SKM-1 treated with dmso at 0.1 percent for 144 hours (cell line): ENCODE measurements around the gene C17orf75.

Experiments
- DNase-seq: peaks from one replicate; lab custom pipeline; 2025; ENCODE audit not compliant: unreplicated experiment; lab: John Stamatoyannopoulos, UW

Gene C17orf75

DNA sequence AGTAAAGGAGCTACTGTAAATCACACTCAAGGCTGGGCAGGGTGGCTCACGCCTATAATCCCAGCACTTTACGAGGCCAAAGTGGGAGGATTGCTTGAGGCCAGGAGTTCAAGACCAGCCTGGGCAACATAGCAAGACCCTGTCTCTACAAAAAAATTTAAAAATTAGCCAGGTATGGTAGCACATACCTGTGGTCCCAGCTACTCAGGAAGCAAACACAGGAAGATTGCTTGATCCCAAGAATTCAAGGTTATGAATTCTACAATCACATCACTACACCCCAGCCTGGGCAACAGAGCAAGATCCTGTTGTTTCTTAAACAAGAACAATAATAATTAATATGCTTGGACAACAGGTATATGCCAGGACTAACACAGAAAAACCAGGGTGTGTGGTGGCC lies 63.2 kb downstream of the C17orf75 start:
- no peak for DNase-seq
